Karpas-422 (cell line): Measurements from ENCODE around the gene HSP90AA1. TPM values are rescaled to one million over a fixed set of nuclear protein-coding genes. Genes with fewer than 3 reads are reported as not detected.

Experiments used
- DNase-seq: peaks from one replicate; pipeline ENCODE4 v3.0.0-alpha.2; 2015
- H2AFZ ChIP-seq: fragments of 200-600 bp; sonication (generic); 2 replicates; pipeline ENCODE4 v1.6.1; 2014; ENCODE audit warnings: antibody characterized with exemption, low read length, mixed read lengths
- H3K27ac ChIP-seq: fragments of 200-600 bp; sonication (generic); 2 replicates; pipeline ENCODE4 v1.5.1; 2014; ENCODE audit warnings: mild to moderate bottlenecking, low read length, moderate library complexity
- H3K27me3 ChIP-seq: fragments of 200-600 bp; sonication (generic); 2 replicates; pipeline ENCODE4 v1.6.1; 2014; ENCODE audit warnings: low read length, mixed read lengths
- H3K36me3 ChIP-seq: fragments of 200-600 bp; sonication (generic); 2 replicates; pipeline ENCODE4 v1.6.1; 2014; ENCODE audit warnings: low read length, mixed read lengths; ENCODE audit not compliant: insufficient read depth
- H3K4me1 ChIP-seq: fragments of 200-600 bp; sonication (generic); 2 replicates; pipeline ENCODE4 v1.6.1; 2014; ENCODE audit warnings: mild to moderate bottlenecking, low read length, mixed read lengths
- H3K4me2 ChIP-seq: fragments of 200-600 bp; sonication (generic); 2 replicates; pipeline ENCODE4 v1.6.1; 2014; ENCODE audit warnings: low read length, low read depth, mild to moderate bottlenecking; ENCODE audit not compliant: poor library complexity, severe bottlenecking
- H3K4me3 ChIP-seq: fragments of 200-600 bp; sonication (generic); 2 replicates; pipeline ENCODE4 v1.5.1; 2014; ENCODE audit warnings: mild to moderate bottlenecking, antibody characterized with exemption, low read length, mixed read lengths
- H3K79me2 ChIP-seq: fragments of 200-600 bp; sonication (generic); 2 replicates; pipeline ENCODE4 v1.6.1; 2014; ENCODE audit warnings: mild to moderate bottlenecking, low read length, mixed read lengths
- H3K9ac ChIP-seq: fragments of 200-600 bp; sonication (generic); 2 replicates; pipeline ENCODE4 v1.6.0; 2014; ENCODE audit warnings: low read length
- H3K9me2 ChIP-seq: fragments of 200-600 bp; sonication (generic), shearing (Covaris generic); replicated peaks from 2 replicates; pipeline ENCODE4 v1.6.0; 2014; ENCODE audit warnings: mild to moderate bottlenecking, low read length, moderate library complexity; ENCODE audit not compliant: insufficient read depth
- H3K9me3 ChIP-seq: fragments of 300-700, 200-600 bp; sonication (generic); 2 replicates; pipeline ENCODE4 v1.6.1; 2014; ENCODE audit warnings: low read length, mixed read lengths
- H4K20me1 ChIP-seq: fragments of 200-600 bp; sonication (generic); 2 replicates; pipeline ENCODE4 v1.6.1; 2014; ENCODE audit warnings: mild to moderate bottlenecking, antibody characterized with exemption, low read length, low read depth; ENCODE audit not compliant: insufficient read depth
- total RNA-seq: library from RNA; depleted of rRNA; stranded (reverse); fragments of >200 nt; shearing (Covaris generic); gene quantifications from 2 replicates; pipeline ENCODE4 v1.2.3, GENCODE V29; 2014; ENCODE audit warnings: low replicate concordance

HSP90AA1 gene
- total RNA-seq, 1 experiment from 2014 or later = 505 TPM

GRCh38 chr14:102097441-102098135 is 10.7 kb upstream of the HSP90AA1 start:
- Histone ChIP-seq H4K20me1 (no peaks in the 10 kb centered on the region), H3K9me3 (no peaks in the 10 kb centered on the region), H3K27me3 (no peaks in the 10 kb centered on the region; the same call in 1 of the 2 replicates), H3K36me3 (no peaks in the 10 kb centered on the region), H3K4me2 (no peak overlapping the region), H3K79me2 (no peaks in the 10 kb centered on the region), H3K4me3 (no peak overlapping the region), H3K4me1 (peaks cover 12% of the 10 kb centered on the region; the same call in 1 of the 2 replicates), H3K27ac (no peak overlapping the region), H3K9ac (no peak overlapping the region), H2AFZ (no peak overlapping the region), H3K9me2 (no peaks in the 10 kb centered on the region)
- no peak for DNase-seq

DNA sequence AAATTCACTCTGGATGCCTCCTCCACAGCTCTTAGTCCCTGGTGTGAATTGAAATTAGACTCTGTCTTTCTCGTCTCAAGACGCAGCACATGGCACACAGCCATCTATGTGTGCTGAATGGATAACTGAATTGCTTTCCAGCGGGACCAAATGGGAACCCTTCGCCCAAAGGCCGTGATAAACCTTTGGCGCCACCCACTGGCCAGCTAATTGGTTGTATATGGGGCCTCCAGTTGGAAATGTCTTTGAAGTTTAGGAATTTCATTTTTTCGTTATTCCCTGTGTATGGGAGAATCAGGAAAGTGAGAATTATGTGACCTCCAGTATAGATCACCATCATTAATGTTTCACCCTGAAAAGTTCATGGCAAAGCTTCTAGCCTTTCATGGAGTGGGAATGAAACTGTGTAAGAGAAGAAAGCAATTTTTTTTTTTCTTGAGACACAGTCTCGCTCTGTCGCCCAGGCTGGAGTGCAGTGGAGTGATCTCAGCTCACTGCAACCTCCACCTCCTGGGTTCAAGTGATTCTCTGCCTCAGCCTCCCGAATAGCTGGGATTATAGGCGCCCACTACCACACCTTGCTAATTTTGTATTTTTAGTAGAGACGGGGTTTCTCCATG is 9.8 kb upstream of the HSP90AA1 start:
- H3K9me3 ChIP-seq = no peaks in the 10 kb centered on the region
- H3K27me3 ChIP-seq = no peaks in the 10 kb centered on the region; the same call in 1 of the 2 replicates
- no peaks in the 10 kb centered on the region for H3K79me2 ChIP-seq
- no peak overlapping the region for H3K27ac ChIP-seq
- peak; percentile 87 for DNase-seq
- no peak overlapping the region for H3K9ac ChIP-seq
- H4K20me1 ChIP-seq = no peaks in the 10 kb centered on the region
- no peaks in the 10 kb centered on the region for H3K36me3 ChIP-seq
- no peak overlapping the region for H3K4me3 ChIP-seq
- H3K4me2 ChIP-seq = no peak overlapping the region
- H3K9me2 ChIP-seq = no peaks in the 10 kb centered on the region
- H2AFZ ChIP-seq = no peak overlapping the region
- peaks cover 12% of the 10 kb centered on the region; the same call in 1 of the 2 replicates for H3K4me1 ChIP-seq

DNA sequence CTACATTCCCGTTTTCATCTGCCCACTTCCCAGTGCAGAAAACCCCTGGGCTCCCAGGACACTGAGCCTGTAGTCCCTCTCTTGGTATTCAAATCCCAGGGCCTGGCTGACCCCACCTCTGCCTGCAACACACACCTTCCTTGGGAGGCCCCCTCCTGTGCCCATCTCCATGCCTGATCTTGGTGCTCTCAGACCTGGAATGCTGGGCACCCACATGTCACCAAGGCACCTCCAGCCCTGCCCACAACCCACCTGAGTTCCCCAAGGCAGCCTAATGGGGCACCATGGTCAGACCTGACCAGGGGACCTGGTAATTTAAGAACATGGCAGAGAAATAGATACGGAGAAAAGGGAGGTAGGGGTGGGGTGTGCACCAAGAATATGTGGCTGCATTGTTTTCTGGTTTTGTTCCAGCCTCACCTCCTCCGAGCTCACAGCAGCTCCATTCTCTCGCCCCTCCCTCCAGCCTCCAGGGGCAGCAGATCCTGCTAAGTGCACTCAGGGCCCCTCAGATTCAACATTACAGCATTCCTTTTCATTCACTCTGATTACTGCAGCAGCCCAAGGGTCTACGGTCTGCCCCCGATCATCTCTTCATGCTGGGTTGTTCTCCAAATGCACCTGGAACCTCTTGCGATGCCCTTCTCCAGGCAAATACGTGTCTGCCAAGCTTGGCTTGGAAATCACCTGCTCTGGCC is 9.2 kb upstream of the HSP90AA1 start:
- no peak for DNase-seq

DNA sequence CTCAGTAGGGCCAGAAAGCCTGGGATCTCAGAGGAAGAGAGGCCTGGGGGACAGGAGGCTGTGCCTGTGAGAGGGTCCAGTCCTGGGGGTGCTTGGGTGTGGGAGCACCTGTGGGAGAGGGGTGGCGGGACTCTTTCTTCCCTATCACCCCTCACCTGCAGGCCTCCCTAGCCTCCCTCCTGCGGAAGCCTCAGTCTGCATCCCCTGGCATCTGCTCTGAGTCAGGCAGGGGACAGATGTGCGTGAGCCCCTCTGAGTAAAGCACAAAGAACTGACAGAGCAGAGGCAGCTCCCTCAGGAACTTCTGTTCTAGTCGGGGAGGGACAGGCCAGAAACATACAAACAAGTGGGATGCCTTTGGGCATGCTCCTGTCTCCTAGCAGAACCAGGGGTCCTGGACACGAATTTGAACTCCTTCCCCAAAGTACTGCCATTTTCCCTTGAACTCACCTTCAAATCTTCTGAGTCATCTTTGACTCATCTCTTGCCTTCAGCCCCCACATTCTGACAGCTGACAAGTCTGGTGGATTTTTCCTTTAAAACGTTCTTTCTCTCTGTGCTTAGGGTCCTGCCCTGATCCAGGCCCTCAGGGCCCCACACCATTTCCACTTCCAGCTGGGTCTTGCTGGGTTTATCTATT is 8.5 kb upstream of the HSP90AA1 start:
- Histone ChIP-seq H3K4me2 (no peak overlapping the region), H3K4me3 (no peak overlapping the region), H3K79me2 (no peaks in the 10 kb centered on the region), H3K9me2 (no peaks in the 10 kb centered on the region), H2AFZ (no peak overlapping the region), H3K27ac (no peak overlapping the region), H3K9ac (no peak overlapping the region), H3K4me1 (peaks cover 6% of the 10 kb centered on the region; the same call in 1 of the 2 replicates), H3K27me3 (no peaks in the 10 kb centered on the region), H3K36me3 (no peaks in the 10 kb centered on the region), H4K20me1 (no peaks in the 10 kb centered on the region), H3K9me3 (no peaks in the 10 kb centered on the region)
- DNase-seq = no peak

More for the DNA sequence above, 9.2 kb upstream of the HSP90AA1 start:
- Histone ChIP-seq H3K79me2 (no peaks in the 10 kb centered on the region), H3K27ac (no peak overlapping the region), H3K9ac (no peak overlapping the region), H3K4me3 (no peak overlapping the region), H4K20me1 (no peaks in the 10 kb centered on the region), H3K9me3 (no peaks in the 10 kb centered on the region), H2AFZ (no peak overlapping the region), H3K9me2 (no peaks in the 10 kb centered on the region), H3K36me3 (no peaks in the 10 kb centered on the region), H3K4me2 (no peak overlapping the region), H3K27me3 (no peaks in the 10 kb centered on the region), H3K4me1 (peaks cover 9% of the 10 kb centered on the region; the same call in 1 of the 2 replicates)

GRCh38 chr14:102094101-102094500 is 7.3 kb upstream of the HSP90AA1 start:
- Histone ChIP-seq H3K9me3 (no peaks in the 10 kb centered on the region), H3K9ac (no peak overlapping the region), H3K27me3 (no peaks in the 10 kb centered on the region), H3K4me3 (no peak overlapping the region), H4K20me1 (no peaks in the 10 kb centered on the region), H3K4me1 (peaks cover 6% of the 10 kb centered on the region; the same call in 1 of the 2 replicates), H3K36me3 (no peaks in the 10 kb centered on the region), H3K9me2 (no peaks in the 10 kb centered on the region), H3K4me2 (no peak overlapping the region), H3K27ac (no peak overlapping the region), H3K79me2 (no peaks in the 10 kb centered on the region), H2AFZ (no peak overlapping the region)
- no peak for DNase-seq

GRCh38 chr14:102092806-102093205 is 6.0 kb upstream of the HSP90AA1 start:
- no peak overlapping the region for H3K9ac ChIP-seq
- no peak overlapping the region for H3K4me2 ChIP-seq
- H3K79me2 ChIP-seq = no peaks in the 10 kb centered on the region
- DNase-seq = no peak
- H3K27ac ChIP-seq = no peak overlapping the region
- H3K36me3 ChIP-seq = no peaks in the 10 kb centered on the region
- peaks cover 16% of the 10 kb centered on the region for H3K4me1 ChIP-seq
- no peak overlapping the region for H2AFZ ChIP-seq
- no peaks in the 10 kb centered on the region for H4K20me1 ChIP-seq
- H3K27me3 ChIP-seq = no peaks in the 10 kb centered on the region
- no peaks in the 10 kb centered on the region for H3K9me3 ChIP-seq
- H3K9me2 ChIP-seq = no peaks in the 10 kb centered on the region
- no peak overlapping the region for H3K4me3 ChIP-seq

DNA sequence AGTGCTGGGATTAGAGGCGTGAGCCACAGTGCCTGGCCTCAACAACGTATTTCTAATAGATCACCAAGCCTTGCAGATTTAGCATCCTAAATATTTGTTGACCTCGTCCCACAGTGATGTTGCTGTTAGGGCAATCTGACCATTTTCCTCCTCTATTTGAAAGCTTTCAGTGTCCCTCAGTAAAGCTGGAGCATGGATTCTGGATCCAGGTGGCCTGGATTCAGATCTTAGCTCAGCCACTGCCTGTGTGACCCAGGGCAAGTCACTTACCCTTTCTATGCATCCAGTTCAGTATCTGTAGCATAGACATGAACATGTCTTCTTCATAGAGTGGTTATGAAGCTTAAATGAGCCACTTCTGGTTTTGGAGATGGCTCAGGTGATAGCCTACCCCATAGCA is 3.9 kb upstream of the HSP90AA1 start:
- Histone ChIP-seq H4K20me1 (peaks cover 6% of the 10 kb centered on the region), H3K27me3 (no peaks in the 10 kb centered on the region), H2AFZ (no peak overlapping the region), H3K36me3 (peaks cover 6% of the 10 kb centered on the region), H3K27ac (no peak overlapping the region), H3K9ac (no peak overlapping the region), H3K9me3 (no peaks in the 10 kb centered on the region), H3K4me1 (peaks cover 19% of the 10 kb centered on the region), H3K79me2 (peaks cover 15% of the 10 kb centered on the region), H3K4me2 (no peak overlapping the region), H3K9me2 (no peaks in the 10 kb centered on the region), H3K4me3 (no peak overlapping the region)
- peak; percentile 50 for DNase-seq
